Measurements from ENCODE around the gene CHRNB4. TPM values are rescaled to one million over a fixed set of nuclear protein-coding genes. Genes with fewer than 3 reads are reported as not detected.

Gene CHRNB4
- total RNA-seq, 2 donors from 2014 or later: 0.22 to 0.70 TPM

DNA sequence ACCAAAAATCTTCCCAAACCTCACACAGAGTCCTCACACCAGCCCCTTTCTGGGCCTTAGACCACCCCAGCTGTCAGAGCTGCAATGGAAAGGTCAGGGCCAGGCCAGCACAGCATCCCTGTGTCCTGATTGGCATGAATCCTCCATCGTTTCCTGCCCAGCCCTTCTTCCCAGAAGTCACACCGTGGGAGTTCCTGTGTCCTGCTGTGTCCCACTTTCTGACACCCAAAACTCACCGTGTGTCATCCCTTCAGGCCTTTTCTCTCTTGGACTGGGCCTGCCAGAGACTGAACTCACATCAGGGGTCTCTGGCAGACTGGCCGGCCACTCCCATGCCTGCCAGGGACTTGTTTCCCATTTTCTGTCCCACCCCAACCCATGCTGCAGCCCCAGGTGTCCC lies 32.5 kb upstream of the CHRNB4 start:
- peaks cover 2% of the 10 kb centered on the region for H3K27me3 Mint-ChIP-seq (ENCODE audit: insufficient read depth)
- no peak overlapping the region for H3K27ac ChIP-seq (ENCODE audit: low read depth, low read length)
- H3K9me3 ChIP-seq (ENCODE audit: control insufficient read depth, low read length): no peaks in the 10 kb centered on the region
- H3K4me3 ChIP-seq (ENCODE audit: low read length): no peak overlapping the region
- H3K27ac Mint-ChIP-seq: no peak overlapping the region
- DNase-seq: peak; percentile 39
- H3K27me3 ChIP-seq (ENCODE audit: control insufficient read depth, insufficient read depth, low read length, poor library complexity, severe bottlenecking): no peaks in the 10 kb centered on the region
- no peak overlapping the region for H3K9ac ChIP-seq (ENCODE audit: extremely low read depth, low read length, poor library complexity, severe bottlenecking)
- TF ChIP-seq, protein P1, sequence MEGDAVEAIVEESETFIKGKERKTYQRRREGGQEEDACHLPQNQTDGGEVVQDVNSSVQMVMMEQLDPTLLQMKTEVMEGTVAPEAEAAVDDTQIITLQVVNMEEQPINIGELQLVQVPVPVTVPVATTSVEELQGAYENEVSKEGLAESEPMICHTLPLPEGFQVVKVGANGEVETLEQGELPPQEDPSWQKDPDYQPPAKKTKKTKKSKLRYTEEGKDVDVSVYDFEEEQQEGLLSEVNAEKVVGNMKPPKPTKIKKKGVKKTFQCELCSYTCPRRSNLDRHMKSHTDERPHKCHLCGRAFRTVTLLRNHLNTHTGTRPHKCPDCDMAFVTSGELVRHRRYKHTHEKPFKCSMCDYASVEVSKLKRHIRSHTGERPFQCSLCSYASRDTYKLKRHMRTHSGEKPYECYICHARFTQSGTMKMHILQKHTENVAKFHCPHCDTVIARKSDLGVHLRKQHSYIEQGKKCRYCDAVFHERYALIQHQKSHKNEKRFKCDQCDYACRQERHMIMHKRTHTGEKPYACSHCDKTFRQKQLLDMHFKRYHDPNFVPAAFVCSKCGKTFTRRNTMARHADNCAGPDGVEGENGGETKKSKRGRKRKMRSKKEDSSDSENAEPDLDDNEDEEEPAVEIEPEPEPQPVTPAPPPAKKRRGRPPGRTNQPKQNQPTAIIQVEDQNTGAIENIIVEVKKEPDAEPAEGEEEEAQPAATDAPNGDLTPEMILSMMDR (conservative IDR thresholded peaks at IDR 0.05): no peak
- 40 to 59% methylated on average over 3 to 4 of the region's 4 CpGs for WGBS, 2 experiments (ENCODE audit: insufficient coverage in 1 of 2, insufficient read length in 1 of 2)
- peaks cover 32% of the 10 kb centered on the region for H3K4me1 Mint-ChIP-seq
- H3K4me1 ChIP-seq (ENCODE audit: control insufficient read depth, insufficient read depth, low read length): peaks cover 9% of the 10 kb centered on the region
- H3K36me3 Mint-ChIP-seq (ENCODE audit: low read depth): no peaks in the 10 kb centered on the region
- H3K9me3 Mint-ChIP-seq: peaks cover 3% of the 10 kb centered on the region
- H3K36me3 ChIP-seq (ENCODE audit: control insufficient read depth, insufficient read depth, low read length): no peaks in the 10 kb centered on the region
- no peak overlapping the region for H3K4me3 Mint-ChIP-seq

GRCh38 chr15:78672285-78673014 lies 31.4 kb upstream of the CHRNB4 start:
- no peak for DNase-seq
- Mint-ChIP-seq H3K27ac (peak overlapping the region; percentile 18), H3K27me3 (ENCODE audit: insufficient read depth) (peaks cover 11% of the 10 kb centered on the region), H3K4me1 (peaks cover 32% of the 10 kb centered on the region), H3K4me3 (no peak overlapping the region), H3K9me3 (peaks cover 3% of the 10 kb centered on the region), H3K36me3 (ENCODE audit: low read depth) (no peaks in the 10 kb centered on the region)
- Histone ChIP-seq H3K36me3 (ENCODE audit: control insufficient read depth, insufficient read depth, low read length) (no peaks in the 10 kb centered on the region), H3K4me3 (ENCODE audit: low read length) (no peak overlapping the region), H3K9ac (ENCODE audit: extremely low read depth, low read length, poor library complexity, severe bottlenecking) (no peak overlapping the region), H3K27ac (ENCODE audit: low read depth, low read length) (peak overlapping the region; percentile 41), H3K4me1 (ENCODE audit: control insufficient read depth, insufficient read depth, low read length) (peaks cover 9% of the 10 kb centered on the region), H3K27me3 (ENCODE audit: control insufficient read depth, insufficient read depth, low read length, poor library complexity, severe bottlenecking) (no peaks in the 10 kb centered on the region), H3K9me3 (ENCODE audit: control insufficient read depth, low read length) (no peaks in the 10 kb centered on the region)
- 91% methylated on average over 8 to 9 of the region's 9 CpGs for WGBS, 2 experiments (ENCODE audit: insufficient coverage in 1 of 2, insufficient read length in 1 of 2)
- TF ChIP-seq, protein P1 (conservative IDR thresholded peaks at IDR 0.05): no peak

- 25 to 48% methylated on average over 4 to 6 of the region's 6 CpGs for WGBS, 2 experiments (ENCODE audit: insufficient coverage in 1 of 2, insufficient read length in 1 of 2)
- no peak overlapping the region for H3K4me3 Mint-ChIP-seq
- peaks cover 3% of the 10 kb centered on the region for H3K9me3 Mint-ChIP-seq
- no peaks in the 10 kb centered on the region for H3K36me3 ChIP-seq (ENCODE audit: control insufficient read depth, insufficient read depth, low read length)
- no peak overlapping the region for H3K4me3 ChIP-seq (ENCODE audit: low read length)
- H3K27ac Mint-ChIP-seq: no peak overlapping the region
- H3K9ac ChIP-seq (ENCODE audit: extremely low read depth, low read length, poor library complexity, severe bottlenecking): no peak overlapping the region
- no peaks in the 10 kb centered on the region for H3K27me3 ChIP-seq (ENCODE audit: control insufficient read depth, insufficient read depth, low read length, poor library complexity, severe bottlenecking)
- peaks cover 9% of the 10 kb centered on the region for H3K4me1 ChIP-seq (ENCODE audit: control insufficient read depth, insufficient read depth, low read length)
- H3K4me1 Mint-ChIP-seq: peaks cover 32% of the 10 kb centered on the region
- peaks cover 13% of the 10 kb centered on the region for H3K27me3 Mint-ChIP-seq (ENCODE audit: insufficient read depth)
- H3K9me3 ChIP-seq (ENCODE audit: control insufficient read depth, low read length): no peaks in the 10 kb centered on the region
- H3K36me3 Mint-ChIP-seq (ENCODE audit: low read depth): no peaks in the 10 kb centered on the region
- H3K27ac ChIP-seq (ENCODE audit: low read depth, low read length): peak overlapping the region; percentile 58
- peak; percentile 81 for DNase-seq
- TF ChIP-seq, protein P1 (conservative IDR thresholded peaks at IDR 0.05): no peak
Measured at GRCh38 chr15:78671626-78672211, 30.7 kb upstream of the CHRNB4 start.

All from endodermal cell (in vitro differentiated cells).